ENCODE measurements around the gene ATP11C.
"Not testable (repeated sequence)": the region's sequence is repeated elsewhere in the genome, so short reads cannot be mapped to it uniquely, and the experiment has no call there.

DNA sequence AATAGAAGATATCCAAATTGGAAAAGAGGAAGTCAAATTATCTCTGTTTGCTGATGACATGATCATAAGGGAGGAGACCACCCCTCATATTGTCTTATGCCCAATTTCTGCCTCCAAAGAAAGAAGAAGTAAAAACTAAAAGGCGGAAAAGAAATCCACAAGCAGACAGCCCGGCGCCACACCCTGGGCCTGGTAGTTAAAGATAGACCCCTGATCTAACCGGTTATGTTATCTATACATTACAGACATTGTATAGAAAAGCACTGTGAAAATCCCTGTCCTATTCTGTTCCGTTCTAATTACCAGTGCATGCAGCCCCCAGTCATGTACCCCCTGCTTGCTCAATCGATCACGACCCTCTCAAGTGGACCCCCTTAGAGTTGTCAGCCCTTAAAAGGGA is 247.7 kb downstream of the ATP11C start:
- TF ChIP-seq, protein P1, sequence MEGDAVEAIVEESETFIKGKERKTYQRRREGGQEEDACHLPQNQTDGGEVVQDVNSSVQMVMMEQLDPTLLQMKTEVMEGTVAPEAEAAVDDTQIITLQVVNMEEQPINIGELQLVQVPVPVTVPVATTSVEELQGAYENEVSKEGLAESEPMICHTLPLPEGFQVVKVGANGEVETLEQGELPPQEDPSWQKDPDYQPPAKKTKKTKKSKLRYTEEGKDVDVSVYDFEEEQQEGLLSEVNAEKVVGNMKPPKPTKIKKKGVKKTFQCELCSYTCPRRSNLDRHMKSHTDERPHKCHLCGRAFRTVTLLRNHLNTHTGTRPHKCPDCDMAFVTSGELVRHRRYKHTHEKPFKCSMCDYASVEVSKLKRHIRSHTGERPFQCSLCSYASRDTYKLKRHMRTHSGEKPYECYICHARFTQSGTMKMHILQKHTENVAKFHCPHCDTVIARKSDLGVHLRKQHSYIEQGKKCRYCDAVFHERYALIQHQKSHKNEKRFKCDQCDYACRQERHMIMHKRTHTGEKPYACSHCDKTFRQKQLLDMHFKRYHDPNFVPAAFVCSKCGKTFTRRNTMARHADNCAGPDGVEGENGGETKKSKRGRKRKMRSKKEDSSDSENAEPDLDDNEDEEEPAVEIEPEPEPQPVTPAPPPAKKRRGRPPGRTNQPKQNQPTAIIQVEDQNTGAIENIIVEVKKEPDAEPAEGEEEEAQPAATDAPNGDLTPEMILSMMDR (IDR thresholded peaks at IDR 0.05), result not testable (repeated sequence)
- TF ChIP-seq POLR2A, POLR2AphosphoS5 (IDR thresholded peaks at IDR 0.05): not testable (repeated sequence)
